GM23248 (cell line): ENCODE data around the gene PCDHA7.

Experiments used
- EZH2 ChIP-seq: fragments of 200-600 bp; sonication (generic); IDR thresholded peaks from 2 replicates; pipeline ENCODE4 v1.6.1; 2018; ENCODE audit warnings: antibody characterized with exemption, mild to moderate bottlenecking; ENCODE audit not compliant: insufficient read depth, poor library complexity, severe bottlenecking
- EZH2phosphoT487 ChIP-seq: fragments of 200-600 bp; sonication (generic); IDR thresholded peaks from 2 replicates; pipeline ENCODE4 v1.6.1; 2018; ENCODE audit warnings: antibody characterized with exemption, moderate library complexity, mild to moderate bottlenecking, low read depth; ENCODE audit not compliant: insufficient read depth

- TF ChIP-seq EZH2 (no peak), EZH2phosphoT487 (no peak)
Observed at GRCh38 chr5:140835622-140836510, 1.8 kb downstream of the PCDHA7 start.
